Bronchial epithelial cell (primary cell): ENCODE results near the gene RPL39. TPM values are rescaled to one million over a fixed set of nuclear protein-coding genes. Genes with fewer than 3 reads are reported as not detected.
A peak's percentile ranks its signal among the peaks of the same experiment; 100 is the strongest.
"Not testable (repeated sequence)": the region's sequence is repeated elsewhere in the genome, so short reads cannot be mapped to it uniquely, and the experiment has no call there.

Experiments
- DNase-seq: peaks from one replicate; pipeline ENCODE4 v3.0.0-alpha.2; 2010; ENCODE audit warnings: low read depth
- FAIRE-seq: peaks from 2 replicates; lab custom pipeline; 2011; peaks lifted over from hg19 to GRCh38; lab: Jason Lieb, UNC
- H3K27me3 ChIP-seq: 2 replicates; pipeline ENCODE4 v1.5.1; 2011; ENCODE audit warnings: low read length; ENCODE audit not compliant: control insufficient read depth, insufficient read depth
- H3K36me3 ChIP-seq: 2 replicates; pipeline ENCODE4 v1.5.1; 2011; ENCODE audit warnings: low read length; ENCODE audit not compliant: control insufficient read depth, insufficient read depth
- H3K4me3 ChIP-seq: 2 replicates; pipeline ENCODE4 v1.5.1; 2011; ENCODE audit warnings: mild to moderate bottlenecking, low read depth, low read length, control low read depth
- CTCF ChIP-seq: IDR thresholded peaks from 2 replicates; pipeline ENCODE4 v1.5.1; 2011; ENCODE audit warnings: mild to moderate bottlenecking, moderate library complexity, low read length, control low read depth, inconsistent platforms; ENCODE audit not compliant: insufficient read depth, severe bottlenecking
- total RNA-seq: library from RNA; depleted of rRNA; stranded (reverse); fragments of >200 nt; gene quantifications from 2 replicates; pipeline ENCODE4 v1.2.1, GENCODE V29; 2014

The RPL39 gene
- 2,415 and 8,689 TPM in 2 replicates for total RNA-seq

GRCh38 chrX:119791437-119792231 lies at the start of gene RPL39:
RPL39 (minus strand) TSS chrX:119791630; CDS start chrX:119791576, 54 bp downstream.
- no peak for TF ChIP-seq CTCF

GRCh38 chrX:119833905-119834304 lies 42.5 kb upstream of the RPL39 start:
- no peak for TF ChIP-seq CTCF
- H3K27me3 ChIP-seq, result no peaks in the 10 kb centered on the region
- FAIRE-seq (no peak), DNase-seq (no peak)
- no peaks in the 10 kb centered on the region for H3K36me3 ChIP-seq
- no peak overlapping the region for H3K4me3 ChIP-seq

More at GRCh38 chrX:119791437-119792231, at the start of gene RPL39:
- H3K4me3 ChIP-seq, result peak within 1 kb of the TSS; percentile 74
- DNase-seq, result peak; percentile 76
- FAIRE-seq, result no peak
- H3K27me3 ChIP-seq, result no peaks in the 10 kb centered on the region
- H3K36me3 ChIP-seq, result peaks cover 4% of the 10 kb centered on the region

GRCh38 chrX:119828446-119828845 lies 37.0 kb upstream of the RPL39 start:
- H3K27me3 ChIP-seq, result no peaks in the 10 kb centered on the region
- H3K4me3 ChIP-seq, result no peak overlapping the region
- H3K36me3 ChIP-seq, result no peaks in the 10 kb centered on the region
- no peak for DNase-seq
- FAIRE-seq, result no peak
- TF ChIP-seq CTCF, result no peak

GRCh38 chrX:119826399-119826959 lies 35.0 kb upstream of the RPL39 start:
- Histone ChIP-seq H3K4me3 (no peak overlapping the region), H3K27me3 (no peaks in the 10 kb centered on the region), H3K36me3 (no peaks in the 10 kb centered on the region)
- no peak for FAIRE-seq
- no peak for TF ChIP-seq CTCF
- DNase-seq, result peak; percentile 9

GRCh38 chrX:119824221-119824620 lies 32.8 kb upstream of the RPL39 start:
- not testable (repeated sequence) for FAIRE-seq, H3K36me3 ChIP-seq, H3K27me3 ChIP-seq, DNase-seq, H3K4me3 ChIP-seq

- DNase-seq, result peak; percentile 11
- FAIRE-seq, H3K36me3 ChIP-seq, H3K4me3 ChIP-seq, H3K27me3 ChIP-seq: not testable (repeated sequence)
These were observed 30.3 kb upstream of the RPL39 start for GRCh38 chrX:119821703-119822102.
